Smooth muscle cell (in vitro differentiated cells): ENCODE measurements around the gene PARP15. TPM values are rescaled to one million over a fixed set of nuclear protein-coding genes. Genes with fewer than 3 reads are reported as not detected.
"Not testable (repeated sequence)": the region's sequence is repeated elsewhere in the genome, so short reads cannot be mapped to it uniquely, and the experiment has no call there.

Experiments
- DNase-seq: peaks from one replicate; lab custom pipeline; 2025; ENCODE audit not compliant: unreplicated experiment; lab: John Stamatoyannopoulos, UW
- H2AFZ ChIP-seq: fragments of 200-600 bp; sonication (generic); 2 replicates; pipeline ENCODE4 v1.6.0; 2016; ENCODE audit warnings: antibody characterized with exemption, low read depth, mild to moderate bottlenecking
- H3F3A ChIP-seq: fragments of 200-600 bp; sonication (generic); 2 replicates; pipeline ENCODE4 v1.6.0; 2017; ENCODE audit warnings: antibody characterized with exemption, low read depth
- H3K27ac ChIP-seq: fragments of 200-600 bp; sonication (generic); 2 replicates; pipeline ENCODE4 v1.5.1; 2016; ENCODE audit warnings: low read depth, mild to moderate bottlenecking
- H3K27me3 ChIP-seq: fragments of 200-600 bp; sonication (generic); 2 replicates; pipeline ENCODE4 v1.6.1; 2016; ENCODE audit warnings: low read depth, mild to moderate bottlenecking
- H3K36me3 ChIP-seq: fragments of 200-600 bp; sonication (generic); 2 replicates; pipeline ENCODE4 v1.5.1; 2016; ENCODE audit warnings: low read depth
- H3K4me1 ChIP-seq: fragments of 200-600 bp; sonication (generic); 2 replicates; pipeline ENCODE4 v1.5.1; 2016; ENCODE audit warnings: low read depth
- H3K4me2 ChIP-seq: fragments of 200-600 bp; sonication (generic); 2 replicates; pipeline ENCODE4 v1.6.0; 2016; ENCODE audit warnings: mild to moderate bottlenecking
- H3K4me3 ChIP-seq: fragments of 200-600 bp; sonication (generic); 2 replicates; pipeline ENCODE4 v1.5.1; 2016; ENCODE audit warnings: mild to moderate bottlenecking
- H3K79me2 ChIP-seq: fragments of 200-600 bp; sonication (generic); 2 replicates; pipeline ENCODE4 v1.6.0; 2016; ENCODE audit warnings: low read depth, mild to moderate bottlenecking
- H3K9ac ChIP-seq: fragments of 200-600 bp; sonication (generic); 2 replicates; pipeline ENCODE4 v1.6.0; 2016; ENCODE audit warnings: low read depth
- H3K9me3 ChIP-seq: fragments of 200-600 bp; sonication (generic); replicated peaks from 2 replicates; pipeline ENCODE4 v1.5.1; 2016; ENCODE audit warnings: low read depth
- H4K20me1 ChIP-seq: fragments of 200-600 bp; sonication (generic); 2 replicates; pipeline ENCODE4 v1.6.0; 2016; ENCODE audit warnings: low read depth
- CTCF ChIP-seq: fragments of 200-600 bp; sonication (generic); IDR thresholded peaks from 2 replicates; pipeline ENCODE4 v1.5.1; 2017; ENCODE audit warnings: borderline replicate concordance, mild to moderate bottlenecking, antibody characterized with exemption; ENCODE audit not compliant: insufficient read depth, poor library complexity, severe bottlenecking
- whole genome bisulfite sequencing: methylation state at CpG from one replicate; pipeline ENCODE4 v1.1.7; 2016; ENCODE audit warnings: low lambda C conversion rate; 5-methylcytosine and 5-hydroxymethylcytosine counted together
- polyA plus RNA-seq: library from polyadenylated mRNA; unstranded; fragments of >200 nt; fragmentation: Nextera tagmentation; extraction: Ambion mirVana; gene quantifications from 2 replicates; pipeline ENCODE4 v1.2.1, GENCODE V29; 2016
- total RNA-seq: library from RNA; depleted of rRNA; stranded (reverse); fragments of >200 nt; gene quantifications from 2 replicates; pipeline ENCODE4 v1.2.3, GENCODE V29; 2014

The PARP15 gene
- total and polyA plus RNA-seq, 2 experiments from 2014 or later, result 0.40 TPM; not detected in 1

GRCh38 chr3:122681284-122681973, 104.0 kb downstream of the PARP15 start:
- TF ChIP-seq CTCF, result no peak
- Histone ChIP-seq H4K20me1 (no peaks in the 10 kb centered on the region), H3K4me3 (peak overlapping the region; percentile 96), H3K9ac (peak overlapping the region; percentile 84), H3K36me3 (no peaks in the 10 kb centered on the region), H3K9me3 (no peaks in the 10 kb centered on the region), H2AFZ (peak overlapping the region; percentile 97), H3F3A (no peaks in the 10 kb centered on the region), H3K4me2 (peak overlapping the region; percentile 84), H3K27me3 (no peaks in the 10 kb centered on the region), H3K4me1 (no peaks in the 10 kb centered on the region), H3K79me2 (no peaks in the 10 kb centered on the region), H3K27ac (no peak overlapping the region)
- DNase-seq, result no peak
- 42% methylated on average over 24 of the region's 24 CpGs for WGBS

GRCh38 chr3:122681974-122682409, 104.5 kb downstream of the PARP15 start:
- H3F3A ChIP-seq, result no peaks in the 10 kb centered on the region
- WGBS, result 98% methylated on average over 3 of the region's 3 CpGs
- H3K9me3 ChIP-seq, result no peaks in the 10 kb centered on the region
- no peak for DNase-seq
- H3K4me1 ChIP-seq, result no peaks in the 10 kb centered on the region
- H2AFZ ChIP-seq, result no peak overlapping the region
- H3K4me2 ChIP-seq, result peak overlapping the region; percentile 84
- no peaks in the 10 kb centered on the region for H3K79me2 ChIP-seq
- no peaks in the 10 kb centered on the region for H4K20me1 ChIP-seq
- H3K4me3 ChIP-seq, result peak overlapping the region; percentile 96
- H3K36me3 ChIP-seq, result no peaks in the 10 kb centered on the region
- no peaks in the 10 kb centered on the region for H3K27me3 ChIP-seq
- no peak overlapping the region for H3K27ac ChIP-seq
- TF ChIP-seq CTCF, result no peak
- H3K9ac ChIP-seq, result no peak overlapping the region

- 96% methylated on average over 11 of the region's 11 CpGs for whole genome bisulfite sequencing
- not testable (repeated sequence) for H3K79me2 ChIP-seq, H3K4me1 ChIP-seq, H3F3A ChIP-seq, H3K4me3 ChIP-seq, H3K9ac ChIP-seq, H4K20me1 ChIP-seq, H3K4me2 ChIP-seq, H3K9me3 ChIP-seq, H3K36me3 ChIP-seq, H2AFZ ChIP-seq, H3K27me3 ChIP-seq, DNase-seq, H3K27ac ChIP-seq
These were observed 105.4 kb downstream of the PARP15 start for GRCh38 chr3:122682778-122683411.

GRCh38 chr3:122687298-122687697, 109.8 kb downstream of the PARP15 start:
- WGBS, result 98% methylated on average over 2 of the region's 2 CpGs
- Histone ChIP-seq H3K27me3 (no peaks in the 10 kb centered on the region), H3K4me2 (no peak overlapping the region), H3K4me1 (no peaks in the 10 kb centered on the region), H3K27ac (no peak overlapping the region), H4K20me1 (no peaks in the 10 kb centered on the region), H3K36me3 (no peaks in the 10 kb centered on the region), H3K9ac (no peak overlapping the region), H3K4me3 (no peak overlapping the region), H3F3A (peaks cover 12% of the 10 kb centered on the region), H2AFZ (no peak overlapping the region), H3K79me2 (no peaks in the 10 kb centered on the region), H3K9me3 (no peaks in the 10 kb centered on the region)
- no peak for TF ChIP-seq CTCF
- no peak for DNase-seq

Other genes with a start within 250 kb of the PARP15 start
- gene MIX23, start 194.4 kb upstream of the PARP15 start, total RNA-seq, result 48.8 and 62.2 TPM in 2 replicates
- gene MIX23, start 194.4 kb upstream of the PARP15 start, polyA plus RNA-seq, result 43.4 and 54.8 TPM in 2 replicates
- gene FAM162A, start 193.5 kb upstream of the PARP15 start, total RNA-seq, result 108 and 117 TPM in 2 replicates
- gene FAM162A, start 193.5 kb upstream of the PARP15 start, polyA plus RNA-seq, result 209 and 219 TPM in 2 replicates
- 5.2 and 8.1 TPM in 2 replicates for gene WDR5B, start 161.6 kb upstream of the PARP15 start, total RNA-seq
- gene WDR5B, start 161.6 kb upstream of the PARP15 start, polyA plus RNA-seq, result 1.6 and 1.8 TPM in 2 replicates
- gene KPNA1, start 62.7 kb upstream of the PARP15 start, total RNA-seq, result 37.9 and 50.8 TPM in 2 replicates
- gene KPNA1, start 62.7 kb upstream of the PARP15 start, polyA plus RNA-seq, result 26.7 and 34.6 TPM in 2 replicates
- gene PARP9, start 13.3 kb upstream of the PARP15 start, total RNA-seq, result 4.7 and 5.1 TPM in 2 replicates
- gene PARP9, start 13.3 kb upstream of the PARP15 start, polyA plus RNA-seq, result 1.7 and 3.8 TPM in 2 replicates
- 6.4 and 6.6 TPM in 2 replicates for gene DTX3L, start 13.3 kb upstream of the PARP15 start, total RNA-seq
- gene DTX3L, start 13.3 kb upstream of the PARP15 start, polyA plus RNA-seq, result 2.2 and 3.6 TPM in 2 replicates
- gene PARP14, start 103.2 kb downstream of the PARP15 start, total RNA-seq, result 14.5 and 26.2 TPM in 2 replicates
- gene PARP14, start 103.2 kb downstream of the PARP15 start, polyA plus RNA-seq, result 2.8 and 3.0 TPM in 2 replicates
- 3.6 and 4.8 TPM in 2 replicates for gene HSPBAP1, start 216.2 kb downstream of the PARP15 start, total RNA-seq
- 2.7 and 5.4 TPM in 2 replicates for gene HSPBAP1, start 216.2 kb downstream of the PARP15 start, polyA plus RNA-seq
- gene SLC49A4, start 217.4 kb downstream of the PARP15 start, total RNA-seq, result 18.1 and 19.5 TPM in 2 replicates
- 7.8 and 10.2 TPM in 2 replicates for gene SLC49A4, start 217.4 kb downstream of the PARP15 start, polyA plus RNA-seq